GM21723 (cell line): ENCODE data around the gene UBN2.

Source experiments
- ATAC-seq: cut with Tn5 transposase; IDR thresholded peaks from one replicate; pipeline ENCODE4 v1.9.1; 2021; ENCODE audit warnings: mild to moderate bottlenecking, moderate library complexity; ENCODE audit not compliant: unreplicated experiment

Gene UBN2

DNA sequence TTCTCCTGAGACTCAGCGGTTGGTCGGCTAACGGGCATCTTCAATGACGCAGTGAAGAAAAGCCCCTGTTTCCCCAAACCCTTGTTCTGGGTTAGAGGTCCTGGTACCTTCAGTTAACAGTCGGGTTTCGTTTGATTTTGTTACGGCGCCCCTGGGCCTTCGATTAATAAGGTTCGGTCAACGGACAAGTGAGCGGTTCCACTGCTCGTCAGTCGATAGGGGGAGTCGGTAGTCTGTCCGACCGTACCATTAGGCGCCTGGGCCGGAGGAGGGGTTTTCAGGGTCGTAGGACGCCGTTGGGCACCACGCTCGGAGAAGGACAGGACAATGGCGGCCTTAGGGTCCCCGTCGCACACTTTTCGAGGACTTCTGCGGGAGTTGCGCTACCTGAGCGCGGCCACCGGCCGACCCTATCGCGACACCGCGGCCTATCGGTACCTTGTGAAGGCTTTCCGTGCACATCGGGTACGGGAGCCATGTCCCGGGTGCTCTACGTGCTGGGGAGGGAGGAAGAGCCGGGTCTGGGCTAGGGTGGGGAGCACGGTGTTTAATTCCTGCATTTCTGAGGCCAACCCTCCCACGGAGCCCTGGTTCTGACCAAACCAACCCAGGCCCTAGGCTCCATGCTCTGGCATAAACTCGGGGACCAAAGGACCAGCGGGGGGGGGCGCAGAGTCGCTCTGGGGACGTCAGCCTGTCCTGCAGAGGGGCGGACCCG lies 110.2 kb downstream of the UBN2 start, which contains the start of gene FMC1:
Gene FMC1, plus strand, starts transcription at position 280 of the 718 bp plus-strand sequence. Its CDS starts 48 bp downstream, at position 328.
- ATAC-seq: peak; percentile 66

DNA sequence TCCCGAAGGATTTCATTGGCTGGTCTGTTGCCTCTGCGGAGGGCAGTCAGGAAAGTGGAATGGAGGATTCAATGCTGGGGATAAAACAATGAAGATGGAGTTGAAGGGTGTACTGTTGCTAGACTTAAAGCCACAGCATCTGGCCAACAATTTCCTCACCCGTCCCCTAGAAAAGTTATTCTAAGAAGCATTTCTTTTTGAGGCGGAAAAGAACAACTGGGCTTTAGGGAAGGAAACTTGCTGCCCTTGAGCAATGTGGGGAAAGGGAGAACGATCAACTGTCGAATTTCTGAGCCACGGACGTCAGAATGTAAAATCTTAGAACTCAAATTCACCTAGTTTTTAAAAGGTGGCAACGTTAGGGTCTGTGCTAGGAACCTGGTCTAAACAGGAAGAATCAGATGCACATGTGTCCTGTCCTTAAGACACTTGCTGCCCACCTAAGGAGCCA lies 110.8 kb downstream of the UBN2 start:
- ATAC-seq: no peak

DNA sequence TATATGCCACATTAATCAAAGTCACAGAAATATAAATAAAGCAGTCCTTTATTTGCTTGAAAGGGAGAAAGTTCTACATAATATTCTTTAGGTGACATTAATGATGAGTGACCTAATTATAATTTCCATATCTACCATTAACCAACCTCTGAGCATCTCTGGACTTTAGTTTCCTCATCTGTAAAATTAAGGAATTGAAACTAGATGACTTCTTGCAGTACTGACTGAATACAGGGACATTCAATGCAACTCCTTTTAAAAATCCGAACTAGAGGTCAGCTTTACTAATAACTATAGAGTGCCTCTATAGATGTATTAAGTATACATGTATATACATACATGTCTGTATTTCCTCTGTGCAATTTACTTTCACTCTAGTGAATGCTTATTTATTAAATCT lies 114.0 kb downstream of the UBN2 start:
- no peak for ATAC-seq

DNA sequence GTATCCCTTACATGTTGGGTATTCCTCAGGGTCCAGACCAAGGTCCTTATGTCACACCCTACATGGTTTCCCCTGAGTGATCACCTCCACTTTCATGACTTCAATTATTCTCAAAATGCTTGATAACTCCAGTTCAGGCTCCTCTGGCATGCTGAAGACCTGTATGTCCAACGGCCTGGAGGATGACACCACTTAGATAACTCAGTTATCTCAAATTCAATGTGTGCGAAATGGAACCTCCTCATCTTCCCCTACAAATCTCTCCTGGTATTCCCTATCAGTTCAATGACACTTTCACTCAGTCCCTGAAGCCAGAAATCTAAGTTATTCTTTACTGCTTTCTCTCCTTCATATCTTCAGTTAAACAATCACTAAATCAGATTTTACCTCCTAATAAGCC lies 120.0 kb downstream of the UBN2 start:
- ATAC-seq: no peak

DNA sequence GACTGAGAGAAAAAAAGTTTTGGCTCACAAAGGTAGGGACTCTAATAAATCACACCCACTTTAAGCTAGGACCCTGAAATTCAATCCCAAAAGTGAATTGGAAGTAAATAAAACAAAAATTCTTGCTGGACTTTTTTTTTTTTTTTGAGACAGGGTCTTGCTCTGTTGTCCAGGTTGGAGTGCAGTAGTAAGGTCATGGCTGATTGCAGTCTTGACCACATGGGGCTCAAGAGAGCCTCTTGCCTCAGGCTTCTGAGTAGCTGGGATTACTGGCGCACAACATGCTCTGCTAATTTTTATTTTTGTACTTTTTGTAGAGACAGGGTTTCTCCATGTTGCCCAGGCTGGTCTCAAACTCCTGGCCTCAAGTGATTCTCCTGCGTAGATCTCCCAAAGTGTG lies 123.7 kb downstream of the UBN2 start:
- ATAC-seq: no peak

DNA sequence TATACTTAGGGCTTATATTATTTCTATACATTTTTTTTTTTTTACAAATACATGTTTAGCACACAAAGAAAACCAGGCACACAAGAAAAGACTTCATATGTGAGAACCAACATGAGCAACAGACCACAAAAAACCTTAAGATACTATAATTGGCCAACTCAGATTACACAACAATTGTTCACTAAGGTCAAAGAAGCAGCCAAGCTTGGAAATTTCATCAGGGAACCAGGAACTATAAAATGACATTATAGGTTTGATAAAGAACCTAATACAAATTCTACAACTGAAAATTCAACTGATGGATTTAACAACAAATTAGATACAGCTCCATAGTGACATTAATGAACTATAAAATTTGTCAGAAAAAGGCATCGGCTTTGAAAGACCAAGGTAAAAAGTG lies 124.3 kb downstream of the UBN2 start:
- ATAC-seq: no peak
